MCF 10A (cell line): ENCODE data around the gene RNASE9. TPM values are rescaled to one million over a fixed set of nuclear protein-coding genes. Genes with fewer than 3 reads are reported as not detected.

Source experiments
- BruUV-seq: library from RNA; stranded (reverse); fragments of 400-500 nt; replicated peaks from 2 replicates; lab custom pipeline; 2021; lab: Mats Ljungman, UMichigan
- CTCF ChIA-PET: fragments of 300-600 bp; sonication (Branson Sonifier 250); formaldehyde crosslinking; extraction: SDS; loops from one replicate; lab custom pipeline; 2021; ENCODE audit warnings: antibody characterized with exemption, inconsistent platforms; lab: Yijun Ruan, JAX
- POLR2A ChIA-PET: fragments of 300-600, 350-650 bp; sonication (Branson Sonifier 250); formaldehyde crosslinking; extraction: SDS; loops from one replicate; lab custom pipeline; 2020; ENCODE audit warnings: antibody characterized with exemption, inconsistent platforms; lab: Yijun Ruan, JAX
- DNase-seq: peaks from one replicate; pipeline ENCODE4 v3.0.0-alpha.2; 2018; ENCODE audit not compliant: unreplicated experiment
- H3K27ac Mint-ChIP-seq: one replicate; pipeline ENCODE4 v1.8.0; 2022; ENCODE audit warnings: mild to moderate bottlenecking, low read depth, mixed read lengths; ENCODE audit not compliant: unreplicated experiment
- H3K27me3 Mint-ChIP-seq: one replicate; pipeline ENCODE4 v1.8.0; 2022; ENCODE audit warnings: mixed read lengths; ENCODE audit not compliant: insufficient read depth, unreplicated experiment
- H3K36me3 Mint-ChIP-seq: one replicate; pipeline ENCODE4 v1.8.0; 2022; ENCODE audit warnings: mild to moderate bottlenecking, moderate library complexity, mixed read lengths; ENCODE audit not compliant: insufficient read depth, unreplicated experiment
- H3K4me1 Mint-ChIP-seq: one replicate; pipeline ENCODE4 v1.8.0; 2022; ENCODE audit warnings: mixed read lengths; ENCODE audit not compliant: insufficient read depth, unreplicated experiment
- H3K4me3 Mint-ChIP-seq: one replicate; pipeline ENCODE4 v1.8.0; 2022; ENCODE audit warnings: mild to moderate bottlenecking, moderate library complexity, mixed read lengths; ENCODE audit not compliant: unreplicated experiment
- H3K9me3 Mint-ChIP-seq: one replicate; pipeline ENCODE4 v1.8.0; 2022; ENCODE audit warnings: mixed read lengths; ENCODE audit not compliant: unreplicated experiment
- CTCF ChIP-seq: fragments of 200-600 bp; IDR thresholded peaks from one replicate; pipeline ENCODE4 v1.8.0; 2022; ENCODE audit warnings: antibody characterized with exemption, mild to moderate bottlenecking; ENCODE audit not compliant: unreplicated experiment
- intact Hi-C: fragments of 100-400 bp; cut with micrococcal nuclease; formaldehyde crosslinking; loops from 2 replicates; pipeline ENCODE4 v1.14.1; 2022
- total RNA-seq: library from RNA; stranded (reverse); gene quantifications from 2 replicates; pipeline ENCODE4 v1.2.3, GENCODE V29; 2022

Gene RNASE9
- total RNA-seq, 1 experiment from 2014 or later: not detected

DNA sequence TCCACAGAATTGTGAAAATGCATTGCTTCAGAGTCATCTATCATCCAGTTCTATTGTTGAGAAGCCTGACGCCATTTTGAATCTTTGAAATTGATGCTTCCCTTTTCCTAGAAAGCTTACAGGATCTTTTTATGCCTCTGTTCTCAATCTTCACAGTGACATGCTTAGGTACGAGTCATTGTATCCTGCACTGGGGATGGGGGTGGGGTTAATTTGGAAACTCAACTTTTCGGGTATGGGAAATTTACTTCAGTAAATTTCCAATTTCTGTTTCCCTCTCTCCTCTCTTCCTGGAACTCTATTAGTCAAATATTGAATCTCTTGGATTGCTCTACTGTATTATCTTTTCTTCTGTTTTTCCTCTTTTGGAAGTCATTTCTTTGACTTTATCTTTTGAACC is 31.0 kb downstream of the RNASE9 start:
- POLR2A ChIA-PET: interaction anchor here (1.4 kb wide), 1 partner anchor 75 kb away, joined by 4 read pairs; the partner anchor contains the start of genes APEX1 and OSGEP
- TF ChIP-seq CTCF: no peak
- Mint-ChIP-seq H3K4me3 (no peak overlapping the region), H3K27ac (no peak overlapping the region), H3K4me1 (no peaks in the 10 kb centered on the region), H3K36me3 (no peaks in the 10 kb centered on the region), H3K9me3 (no peaks in the 10 kb centered on the region), H3K27me3 (peaks cover 28% of the 10 kb centered on the region)
- BruUV-seq: no TSS peak
- no peak for DNase-seq
- intact Hi-C loops: no loop called here
- CTCF ChIA-PET: interaction anchor here (0.6 to 3.7 kb wide), 17 partner anchors 10 to 202 kb away, joined by 3 to 23 read pairs (median 6); no protein-coding TSS in a partner anchor

DNA sequence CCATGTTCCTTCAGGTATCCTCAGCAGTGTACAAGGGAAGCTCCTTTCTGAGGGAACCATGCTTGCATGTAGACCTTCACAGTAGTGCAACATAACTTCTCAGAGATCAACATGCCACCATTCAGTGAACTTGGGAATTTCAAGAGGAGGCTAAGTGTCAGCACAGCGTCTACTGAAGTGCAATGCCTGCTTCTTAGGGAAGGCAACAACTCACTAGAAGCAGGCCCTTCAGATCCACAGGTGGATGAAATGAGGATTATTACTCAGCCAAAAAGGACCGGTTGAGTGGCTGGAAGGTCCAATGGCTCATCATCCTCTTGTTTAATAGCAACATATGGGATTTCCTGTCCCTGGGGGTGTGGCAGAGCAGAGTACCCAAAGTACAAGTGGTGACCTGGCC is 36.8 kb downstream of the RNASE9 start:
- no peaks in the 10 kb centered on the region for H3K36me3 Mint-ChIP-seq
- H3K4me3 Mint-ChIP-seq: no peak overlapping the region
- H3K27me3 Mint-ChIP-seq: peaks cover 17% of the 10 kb centered on the region
- H3K27ac Mint-ChIP-seq: no peak overlapping the region
- ChIA-PET CTCF (interaction anchor here (0.5 kb wide), 1 partner anchor 100 kb away, joined by 3 read pairs; no protein-coding TSS in a partner anchor), POLR2A (no interaction called here)
- no TSS peak for BruUV-seq
- intact Hi-C loops: no loop called here
- H3K9me3 Mint-ChIP-seq: no peaks in the 10 kb centered on the region
- H3K4me1 Mint-ChIP-seq: no peaks in the 10 kb centered on the region
- no peak for TF ChIP-seq CTCF
- DNase-seq: no peak

DNA sequence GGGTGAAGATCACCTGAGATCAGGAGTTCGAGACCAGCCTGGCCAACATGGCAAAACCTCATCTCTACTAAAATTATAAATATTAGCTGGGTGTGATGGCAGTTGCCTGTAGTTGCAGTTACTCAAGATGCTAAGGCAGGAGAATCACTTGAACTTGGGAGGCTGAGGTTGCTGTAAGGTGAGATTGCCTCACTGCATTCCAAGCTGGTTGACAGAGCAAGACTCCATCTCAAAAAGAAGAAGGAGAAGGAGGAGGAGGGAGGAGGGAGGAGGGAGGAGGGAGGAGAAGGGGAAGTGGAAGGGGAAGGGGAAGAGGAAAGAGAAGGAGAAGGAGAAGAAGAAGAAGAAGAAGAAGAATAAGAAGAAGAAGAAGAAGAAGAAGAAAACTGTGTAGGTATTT is 38.5 kb downstream of the RNASE9 start:
- BruUV-seq: no TSS peak
- TF ChIP-seq CTCF: no peak
- intact Hi-C loops: no loop called here
- peaks cover under 1% of the 10 kb centered on the region for H3K27me3 Mint-ChIP-seq
- H3K4me1 Mint-ChIP-seq: no peaks in the 10 kb centered on the region
- ChIA-PET POLR2A (interaction anchor here (0.6 to 1.2 kb wide), 2 partner anchors 65 to 162 kb away, joined by 3 to 4 read pairs; partner anchors contain the start of gene RNASE4), CTCF (no interaction called here)
- H3K36me3 Mint-ChIP-seq: no peaks in the 10 kb centered on the region
- no peaks in the 10 kb centered on the region for H3K9me3 Mint-ChIP-seq
- DNase-seq: no peak
- H3K4me3 Mint-ChIP-seq: no peak overlapping the region
- no peak overlapping the region for H3K27ac Mint-ChIP-seq

- DNase-seq: peak; percentile 31
- Mint-ChIP-seq H3K27ac (no peak overlapping the region), H3K4me3 (no peak overlapping the region), H3K27me3 (no peaks in the 10 kb centered on the region), H3K4me1 (peaks cover 6% of the 10 kb centered on the region), H3K36me3 (no peaks in the 10 kb centered on the region), H3K9me3 (no peaks in the 10 kb centered on the region)
- intact Hi-C loops: no loop called here
- no peak for TF ChIP-seq CTCF
- ChIA-PET POLR2A (interaction anchor here (1.2 kb wide), 1 partner anchor 55 kb away, joined by 3 read pairs; no protein-coding TSS in a partner anchor), CTCF (interaction anchor here (1.0 to 3.6 kb wide), 2 partner anchors 13 to 19 kb away, joined by 3 to 21 read pairs; no protein-coding TSS in a partner anchor)
- BruUV-seq: no TSS peak
These were observed 43.9 kb downstream of the RNASE9 start for GRCh38 chr14:20516921-20517320.
